DOHH2 (cell line): Measurements from ENCODE around the gene ARF1.
A peak's percentile ranks its signal among the peaks of the same experiment; 100 is the strongest.

Experiments used
- H3F3A ChIP-seq: fragments of 200-600 bp; sonication (generic), shearing (Covaris generic); 2 replicates; pipeline ENCODE4 v1.6.0; 2016; ENCODE audit warnings: antibody characterized with exemption, mild to moderate bottlenecking; ENCODE audit not compliant: control insufficient read depth, insufficient read depth
- H3K27ac ChIP-seq: fragments of 200-600 bp; sonication (generic); 2 replicates; pipeline ENCODE4 v1.5.1; 2014; ENCODE audit warnings: low read depth, mild to moderate bottlenecking, low read length, moderate library complexity
- H3K27me3 ChIP-seq: fragments of 200-600 bp; sonication (generic); 2 replicates; pipeline ENCODE4 v1.6.1; 2014; ENCODE audit warnings: mild to moderate bottlenecking, low read length, mixed read lengths; ENCODE audit not compliant: control insufficient read depth
- H3K36me3 ChIP-seq: fragments of 200-600 bp; sonication (generic); 2 replicates; pipeline ENCODE4 v1.6.1; 2014; ENCODE audit warnings: mild to moderate bottlenecking, low read length, moderate library complexity, mixed read lengths; ENCODE audit not compliant: control insufficient read depth
- H3K4me1 ChIP-seq: fragments of 200-600 bp; sonication (generic); 2 replicates; pipeline ENCODE4 v1.6.1; 2014; ENCODE audit warnings: mild to moderate bottlenecking, low read length, mixed read lengths; ENCODE audit not compliant: control insufficient read depth
- H3K4me2 ChIP-seq: fragments of 200-600 bp; sonication (generic); 2 replicates; pipeline ENCODE4 v1.6.0; 2014; ENCODE audit warnings: mild to moderate bottlenecking, low read length, moderate library complexity
- H3K4me3 ChIP-seq: fragments of 200-600 bp; sonication (generic); 2 replicates; pipeline ENCODE4 v1.5.1; 2014; ENCODE audit warnings: mild to moderate bottlenecking, low read length, mixed read lengths
- H3K79me2 ChIP-seq: fragments of 200-600 bp; sonication (generic); 2 replicates; pipeline ENCODE4 v1.6.1; 2014; ENCODE audit warnings: mild to moderate bottlenecking, low read length, mixed read lengths; ENCODE audit not compliant: control insufficient read depth
- H3K9me2 ChIP-seq: fragments of 200-600 bp; sonication (generic); replicated peaks from 2 replicates; pipeline ENCODE4 v1.6.1; 2014; ENCODE audit warnings: mild to moderate bottlenecking, low read length, mixed read lengths; ENCODE audit not compliant: control insufficient read depth
- H3K9me3 ChIP-seq: fragments of 200-600 bp; sonication (generic); 2 replicates; pipeline ENCODE4 v1.6.1; 2014; ENCODE audit warnings: antibody characterized with exemption, low read length, mixed read lengths; ENCODE audit not compliant: control insufficient read depth, insufficient read depth
- H4K20me1 ChIP-seq: fragments of 200-600 bp; sonication (generic); 2 replicates; pipeline ENCODE4 v1.6.0; 2014; ENCODE audit warnings: low read depth, mild to moderate bottlenecking, antibody characterized with exemption, low read length, moderate library complexity; ENCODE audit not compliant: control insufficient read depth, insufficient read depth
- EZH2phosphoT487 ChIP-seq: fragments of 200-600 bp; sonication (generic); IDR thresholded peaks from 2 replicates; pipeline ENCODE4 v1.6.1; 2017; ENCODE audit warnings: borderline replicate concordance, mild to moderate bottlenecking, antibody characterized with exemption, low read length, moderate library complexity, mixed read lengths
- TF ChIP-seq, protein P1 (sequence below): fragments of 200-600 bp; sonication (generic); IDR thresholded peaks from one replicate; pipeline ENCODE4 v1.5.1; 2014; ENCODE audit warnings: antibody characterized with exemption, mild to moderate bottlenecking, low read depth, low read length; ENCODE audit not compliant: poor library complexity, severe bottlenecking

ARF1 gene

GRCh38 chr1:228079013-228079412 is 3.5 kb upstream of the ARF1 start:
- Histone ChIP-seq H3F3A (peaks cover 4% of the 10 kb centered on the region; the same call in 1 of the 2 replicates), H3K4me3 (no peak overlapping the region), H3K27me3 (peaks cover 5% of the 10 kb centered on the region), H3K27ac (no peak overlapping the region), H3K36me3 (peaks cover 20% of the 10 kb centered on the region), H3K4me2 (no peak overlapping the region), H3K4me1 (peaks cover 8% of the 10 kb centered on the region), H3K79me2 (peaks cover 46% of the 10 kb centered on the region), H3K9me3 (no peaks in the 10 kb centered on the region), H4K20me1 (peaks cover 21% of the 10 kb centered on the region), H3K9me2 (no peaks in the 10 kb centered on the region)
- TF ChIP-seq, protein P1, sequence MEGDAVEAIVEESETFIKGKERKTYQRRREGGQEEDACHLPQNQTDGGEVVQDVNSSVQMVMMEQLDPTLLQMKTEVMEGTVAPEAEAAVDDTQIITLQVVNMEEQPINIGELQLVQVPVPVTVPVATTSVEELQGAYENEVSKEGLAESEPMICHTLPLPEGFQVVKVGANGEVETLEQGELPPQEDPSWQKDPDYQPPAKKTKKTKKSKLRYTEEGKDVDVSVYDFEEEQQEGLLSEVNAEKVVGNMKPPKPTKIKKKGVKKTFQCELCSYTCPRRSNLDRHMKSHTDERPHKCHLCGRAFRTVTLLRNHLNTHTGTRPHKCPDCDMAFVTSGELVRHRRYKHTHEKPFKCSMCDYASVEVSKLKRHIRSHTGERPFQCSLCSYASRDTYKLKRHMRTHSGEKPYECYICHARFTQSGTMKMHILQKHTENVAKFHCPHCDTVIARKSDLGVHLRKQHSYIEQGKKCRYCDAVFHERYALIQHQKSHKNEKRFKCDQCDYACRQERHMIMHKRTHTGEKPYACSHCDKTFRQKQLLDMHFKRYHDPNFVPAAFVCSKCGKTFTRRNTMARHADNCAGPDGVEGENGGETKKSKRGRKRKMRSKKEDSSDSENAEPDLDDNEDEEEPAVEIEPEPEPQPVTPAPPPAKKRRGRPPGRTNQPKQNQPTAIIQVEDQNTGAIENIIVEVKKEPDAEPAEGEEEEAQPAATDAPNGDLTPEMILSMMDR: no peak
- no peak for TF ChIP-seq EZH2phosphoT487

DNA sequence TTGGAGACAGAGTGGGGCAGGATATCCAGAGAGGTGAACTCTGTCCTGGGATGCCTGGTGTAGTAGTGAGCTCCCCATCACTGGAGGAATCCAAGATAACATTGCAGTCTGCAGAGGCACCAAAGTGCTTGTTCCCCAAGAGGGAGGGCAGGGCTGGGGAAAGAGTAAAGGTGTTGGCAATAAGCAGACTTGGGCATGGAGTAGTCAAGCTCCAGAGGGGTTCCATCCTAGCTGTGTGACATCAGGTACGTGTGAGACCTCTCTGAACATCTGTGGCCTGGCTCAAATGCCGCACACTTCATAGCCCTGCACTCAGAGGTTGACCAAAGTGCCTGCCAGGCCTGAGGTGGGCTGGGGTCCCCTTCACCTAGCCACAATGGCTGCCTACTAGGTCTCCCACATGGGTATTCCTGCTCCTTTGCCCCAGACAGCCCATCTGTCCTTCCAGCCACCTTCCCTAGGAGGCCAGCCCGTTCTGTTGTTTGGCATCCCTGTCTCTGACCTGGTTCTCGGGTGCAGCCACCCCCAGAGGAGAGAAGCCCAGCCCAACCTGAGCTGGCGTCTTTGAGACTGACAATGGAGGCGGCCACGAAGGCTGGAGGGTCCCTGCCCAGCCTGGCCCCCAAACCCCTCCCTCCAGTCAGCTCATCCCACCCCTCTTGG is 2.8 kb upstream of the ARF1 start:
- H3K27me3 ChIP-seq: peaks cover 5% of the 10 kb centered on the region
- peaks cover 53% of the 10 kb centered on the region for H3K79me2 ChIP-seq
- peaks cover 27% of the 10 kb centered on the region for H3K36me3 ChIP-seq
- H3K4me1 ChIP-seq: peaks cover 14% of the 10 kb centered on the region
- no peaks in the 10 kb centered on the region for H3K9me3 ChIP-seq
- no peak for TF ChIP-seq EZH2phosphoT487
- no peak overlapping the region for H3K4me3 ChIP-seq
- H3K9me2 ChIP-seq: no peaks in the 10 kb centered on the region
- no peak overlapping the region for H3K4me2 ChIP-seq
- peaks cover 26% of the 10 kb centered on the region for H4K20me1 ChIP-seq
- H3F3A ChIP-seq: peaks cover 4% of the 10 kb centered on the region; the same call in 1 of the 2 replicates
- H3K27ac ChIP-seq: no peak overlapping the region

DNA sequence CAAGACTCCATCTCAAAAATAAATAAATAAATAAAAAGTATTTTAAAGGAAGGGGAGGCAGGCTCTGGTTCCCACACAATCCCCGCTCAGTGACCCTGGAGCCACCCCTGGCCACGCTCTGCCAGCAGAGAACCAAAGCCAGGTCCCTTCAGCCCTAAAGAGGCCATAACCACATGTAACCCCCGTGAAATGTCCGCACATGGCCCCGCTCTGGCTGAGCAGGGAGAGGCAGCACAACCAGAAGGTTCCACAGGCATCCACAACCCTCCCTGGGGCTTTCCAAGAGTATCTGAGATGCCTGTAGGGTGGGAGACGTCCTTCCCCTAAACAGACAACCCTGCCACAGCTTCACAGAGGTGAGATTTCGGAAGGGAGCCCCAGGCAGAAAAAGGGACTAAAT is 1.4 kb upstream of the ARF1 start:
- Histone ChIP-seq H3F3A (0 out of 2 replicates have a peak, but pooled peaks cover 4% of the 10 kb centered on the region), H3K9me2 (no peaks in the 10 kb centered on the region), H3K4me3 (peak overlapping the region; percentile 95), H4K20me1 (peaks cover 35% of the 10 kb centered on the region), H3K79me2 (peaks cover 67% of the 10 kb centered on the region), H3K27me3 (no peaks in the 10 kb centered on the region; the same call in 1 of the 2 replicates), H3K4me1 (peaks cover 28% of the 10 kb centered on the region), H3K4me2 (peak overlapping the region; percentile 92), H3K27ac (no peak overlapping the region), H3K36me3 (peaks cover 41% of the 10 kb centered on the region), H3K9me3 (no peaks in the 10 kb centered on the region)
- TF ChIP-seq, protein P1: no peak
- no peak for TF ChIP-seq EZH2phosphoT487

- peak overlapping the region; percentile 92 for H3K4me2 ChIP-seq
- no peak for TF ChIP-seq EZH2phosphoT487
- TF ChIP-seq, protein P1: no peak
- no peaks in the 10 kb centered on the region for H3K9me3 ChIP-seq
- peaks cover 28% of the 10 kb centered on the region for H3K4me1 ChIP-seq
- peak overlapping the region; percentile 95 for H3K4me3 ChIP-seq
- H3K9me2 ChIP-seq: no peaks in the 10 kb centered on the region
- H3K79me2 ChIP-seq: peaks cover 72% of the 10 kb centered on the region
- H3F3A ChIP-seq: 0 out of 2 replicates have a peak, but pooled peaks cover 4% of the 10 kb centered on the region
- H4K20me1 ChIP-seq: peaks cover 38% of the 10 kb centered on the region
- H3K27me3 ChIP-seq: no peaks in the 10 kb centered on the region; the same call in 1 of the 2 replicates
- H3K36me3 ChIP-seq: peaks cover 45% of the 10 kb centered on the region
- H3K27ac ChIP-seq: peak overlapping the region; percentile 34
Observed at GRCh38 chr1:228081578-228082213, 812 bp upstream of the ARF1 start.
